ENCODE measurements around the gene RIMBP2. TPM values are rescaled to one million over a fixed set of nuclear protein-coding genes. Genes with fewer than 3 reads are reported as not detected.

The RIMBP2 gene
- total RNA-seq, 1 donor from 2014 or later: 0.09 TPM

DNA sequence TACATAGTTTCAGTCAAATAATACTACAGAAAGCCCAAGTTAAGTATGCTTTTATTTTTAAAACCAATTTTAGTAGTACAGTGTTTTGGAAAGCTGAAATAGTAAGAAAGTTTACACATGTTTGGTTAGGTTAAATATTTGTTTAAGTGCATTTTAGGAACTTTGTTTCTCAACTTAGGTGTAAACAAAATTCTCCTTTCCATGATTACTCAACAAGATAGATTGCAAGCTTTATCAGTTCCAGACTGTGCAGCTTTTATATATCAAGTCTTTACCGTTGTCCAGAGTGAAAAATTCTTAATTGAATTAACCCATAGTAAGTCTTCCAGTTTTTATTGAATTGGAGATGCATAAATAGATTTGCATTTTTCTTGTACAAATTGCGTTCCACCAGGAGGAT is 333.3 kb downstream of the RIMBP2 start:
- Histone ChIP-seq H3K27me3 (peaks cover 2% of the 10 kb centered on the region), H3K36me3 (no peaks in the 10 kb centered on the region), H3K4me3 (no peak overlapping the region), H3K27ac (no peak overlapping the region), H3K9me3 (no peaks in the 10 kb centered on the region), H3K4me1 (no peaks in the 10 kb centered on the region)
- TF ChIP-seq, protein P1, sequence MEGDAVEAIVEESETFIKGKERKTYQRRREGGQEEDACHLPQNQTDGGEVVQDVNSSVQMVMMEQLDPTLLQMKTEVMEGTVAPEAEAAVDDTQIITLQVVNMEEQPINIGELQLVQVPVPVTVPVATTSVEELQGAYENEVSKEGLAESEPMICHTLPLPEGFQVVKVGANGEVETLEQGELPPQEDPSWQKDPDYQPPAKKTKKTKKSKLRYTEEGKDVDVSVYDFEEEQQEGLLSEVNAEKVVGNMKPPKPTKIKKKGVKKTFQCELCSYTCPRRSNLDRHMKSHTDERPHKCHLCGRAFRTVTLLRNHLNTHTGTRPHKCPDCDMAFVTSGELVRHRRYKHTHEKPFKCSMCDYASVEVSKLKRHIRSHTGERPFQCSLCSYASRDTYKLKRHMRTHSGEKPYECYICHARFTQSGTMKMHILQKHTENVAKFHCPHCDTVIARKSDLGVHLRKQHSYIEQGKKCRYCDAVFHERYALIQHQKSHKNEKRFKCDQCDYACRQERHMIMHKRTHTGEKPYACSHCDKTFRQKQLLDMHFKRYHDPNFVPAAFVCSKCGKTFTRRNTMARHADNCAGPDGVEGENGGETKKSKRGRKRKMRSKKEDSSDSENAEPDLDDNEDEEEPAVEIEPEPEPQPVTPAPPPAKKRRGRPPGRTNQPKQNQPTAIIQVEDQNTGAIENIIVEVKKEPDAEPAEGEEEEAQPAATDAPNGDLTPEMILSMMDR (IDR thresholded peaks at IDR 0.05): no peak
- ATAC-seq (no peak), DNase-seq (no peak)
- intact Hi-C loops (cut with DNase I): no loop called here

DNA sequence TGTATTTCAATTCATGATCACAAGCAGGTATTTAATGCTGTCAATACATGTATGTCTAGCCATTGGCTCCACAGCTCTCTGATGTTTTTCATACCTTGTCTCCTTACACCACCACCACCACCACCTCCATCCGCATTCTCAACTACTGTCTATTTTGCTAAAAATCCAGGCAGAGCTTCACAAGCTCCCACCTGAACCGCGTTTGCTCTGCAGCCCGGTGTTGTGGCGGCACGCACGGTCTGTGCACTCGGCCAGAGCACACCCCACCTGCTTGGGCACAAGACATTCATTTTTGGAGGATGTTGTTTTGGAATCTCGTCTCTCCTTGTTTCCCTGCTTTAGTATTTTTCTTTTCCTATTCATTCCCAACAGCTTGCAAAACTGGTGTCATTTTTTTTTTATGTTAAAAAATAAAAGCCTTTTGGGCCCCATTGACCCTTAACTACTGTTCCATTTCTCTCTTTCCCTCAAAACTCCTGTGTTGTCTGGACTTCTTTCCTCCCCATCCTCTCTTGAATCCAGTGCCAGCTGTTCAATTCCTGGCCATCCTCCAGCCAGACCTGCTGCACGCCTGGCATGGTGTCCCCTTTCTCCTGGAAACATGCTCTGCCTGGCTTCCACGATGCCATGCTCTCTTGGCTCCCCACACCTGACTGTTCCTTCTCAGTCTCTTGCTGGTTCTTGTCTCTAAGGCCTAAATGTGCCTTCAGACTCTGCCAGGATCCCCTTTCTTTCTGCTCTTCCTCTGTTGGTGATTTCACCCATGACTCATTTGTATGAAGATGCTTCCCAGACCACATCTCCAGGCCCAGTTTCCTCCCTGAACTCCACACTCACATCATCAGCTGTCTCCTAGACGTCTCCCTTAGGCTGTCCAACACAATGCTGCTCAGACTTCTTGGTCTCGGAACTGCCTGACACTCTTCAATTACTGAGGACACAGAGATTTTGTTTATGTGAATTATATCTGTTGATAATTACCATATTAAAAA is 340.5 kb downstream of the RIMBP2 start:
- no peak for DNase-seq
- TF ChIP-seq, protein P1 (IDR thresholded peaks at IDR 0.05): no peak

DNA sequence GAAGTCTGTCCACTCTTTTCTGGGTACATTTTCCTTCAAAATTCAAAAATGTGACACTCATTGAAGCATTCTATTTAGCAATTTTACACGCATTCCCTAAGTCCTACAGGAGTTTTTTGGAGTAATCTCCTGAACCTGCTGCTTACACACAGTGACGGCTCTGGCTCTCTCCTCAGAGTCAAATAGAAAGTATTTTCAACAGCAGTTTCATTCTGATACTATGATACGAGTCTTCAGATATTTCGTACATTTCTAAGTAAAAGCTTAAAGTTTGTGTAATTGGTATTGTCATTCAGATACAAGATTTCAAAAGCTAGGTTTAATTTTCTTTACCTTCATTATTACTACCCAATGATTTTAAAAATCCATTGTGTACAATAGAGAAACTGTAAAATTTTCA is 342.0 kb downstream of the RIMBP2 start:
- Histone ChIP-seq H3K9me3 (no peaks in the 10 kb centered on the region), H3K4me1 (no peaks in the 10 kb centered on the region), H3K27me3 (peaks cover 42% of the 10 kb centered on the region), H3K4me3 (no peak overlapping the region), H3K36me3 (no peaks in the 10 kb centered on the region), H3K27ac (no peak overlapping the region)
- TF ChIP-seq, protein P1 (IDR thresholded peaks at IDR 0.05): no peak
- intact Hi-C loops (cut with DNase I): no loop called here
- ATAC-seq (no peak), DNase-seq (no peak)

More for the DNA sequence above, 340.5 kb downstream of the RIMBP2 start:
- Histone ChIP-seq H3K9me3 (no peaks in the 10 kb centered on the region), H3K4me1 (no peaks in the 10 kb centered on the region), H3K27ac (no peak overlapping the region), H3K27me3 (peaks cover 41% of the 10 kb centered on the region), H3K36me3 (no peaks in the 10 kb centered on the region), H3K4me3 (no peak overlapping the region)
- intact Hi-C loops (cut with DNase I): no loop called here
- ATAC-seq: no peak

DNA sequence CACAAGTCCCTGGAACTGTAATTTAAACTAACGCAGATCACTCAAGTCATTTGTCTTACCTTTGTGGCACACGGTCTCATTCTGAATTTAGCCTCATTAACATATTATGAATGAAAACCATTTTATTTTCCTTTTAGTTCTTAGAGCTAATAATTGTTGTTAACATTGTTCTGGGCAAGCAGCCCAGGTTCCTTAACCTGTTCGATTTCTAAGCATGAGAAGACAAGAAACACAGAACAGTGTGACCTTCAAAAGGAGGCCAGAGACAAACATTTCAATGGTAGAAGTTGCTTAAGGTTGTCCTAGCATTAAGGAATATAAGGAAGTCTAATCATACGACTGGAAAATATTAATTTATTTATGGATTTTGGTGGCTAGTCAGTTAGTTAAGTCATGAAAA is 343.2 kb downstream of the RIMBP2 start:
- TF ChIP-seq, protein P1 (IDR thresholded peaks at IDR 0.05): no peak
- Histone ChIP-seq H3K36me3 (no peaks in the 10 kb centered on the region), H3K4me1 (no peaks in the 10 kb centered on the region), H3K9me3 (no peaks in the 10 kb centered on the region), H3K27me3 (peaks cover 41% of the 10 kb centered on the region), H3K27ac (no peak overlapping the region), H3K4me3 (no peak overlapping the region)
- ATAC-seq (no peak), DNase-seq (no peak)
- intact Hi-C loops (cut with DNase I): no loop called here

DNA sequence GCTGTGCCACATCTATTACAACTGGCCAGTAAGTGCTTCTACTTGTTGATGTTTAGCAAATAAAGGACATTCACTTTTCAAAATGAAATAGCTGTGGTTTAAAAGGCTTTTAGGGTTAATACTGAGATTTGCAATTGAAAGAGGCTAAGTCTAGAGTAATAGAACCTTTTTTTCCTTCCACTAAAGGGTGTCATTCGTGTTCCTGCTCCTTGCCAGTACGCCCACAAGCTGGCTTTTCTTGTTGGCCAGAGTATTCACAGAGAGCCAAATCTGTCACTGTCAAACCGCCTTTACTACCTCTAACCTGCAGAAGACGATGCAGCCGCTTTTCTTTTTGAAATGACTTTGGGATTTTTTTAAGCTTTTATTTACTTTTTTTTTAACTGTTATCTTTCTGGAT is 344.8 kb downstream of the RIMBP2 start:
- intact Hi-C loops (cut with DNase I): no loop called here
- no peak for DNase-seq
- no peak overlapping the region for H3K27ac ChIP-seq
- H3K4me1 ChIP-seq: no peaks in the 10 kb centered on the region
- peaks cover 31% of the 10 kb centered on the region for H3K27me3 ChIP-seq
- no peaks in the 10 kb centered on the region for H3K9me3 ChIP-seq
- H3K4me3 ChIP-seq: no peak overlapping the region
- TF ChIP-seq, protein P1 (IDR thresholded peaks at IDR 0.05): no peak
- no peaks in the 10 kb centered on the region for H3K36me3 ChIP-seq
- no peak for ATAC-seq
